ENCODE results near the gene SMAD2.
"Not testable (repeated sequence)": the region's sequence is repeated elsewhere in the genome, so short reads cannot be mapped to it uniquely, and the experiment has no call there.

SMAD2 gene

GRCh38 chr18:47794725-47795433, 135.6 kb downstream of the SMAD2 start:
- no peak for TF ChIP-seq ZNF274 (IDR thresholded peaks at IDR 0.05; ENCODE audit: low read depth, low read length)
- H3K4me3 ChIP-seq (ENCODE audit: low read length), result no peak overlapping the region

- no peak overlapping the region for H3K4me3 ChIP-seq (ENCODE audit: low read length)
- TF ChIP-seq ZNF274 (IDR thresholded peaks at IDR 0.05; ENCODE audit: low read depth, low read length), result no peak
Observed at GRCh38 chr18:47793609-47794008, 136.8 kb downstream of the SMAD2 start.

GRCh38 chr18:47791461-47791985, 138.9 kb downstream of the SMAD2 start:
- no peak for TF ChIP-seq ZNF274 (IDR thresholded peaks at IDR 0.05; ENCODE audit: low read depth, low read length)
- H3K4me3 ChIP-seq (ENCODE audit: low read length), result no peak overlapping the region

- H3K4me3 ChIP-seq (ENCODE audit: low read length), result no peak overlapping the region
- TF ChIP-seq ZNF274 (IDR thresholded peaks at IDR 0.05; ENCODE audit: low read depth, low read length), result no peak
Observed at GRCh38 chr18:47790036-47790435, 140.4 kb downstream of the SMAD2 start.

- H3K4me3 ChIP-seq (ENCODE audit: low read length), result no peak overlapping the region
- no peak for TF ChIP-seq ZNF274 (IDR thresholded peaks at IDR 0.05; ENCODE audit: low read depth, low read length)
Observed at GRCh38 chr18:47788621-47789020, 141.8 kb downstream of the SMAD2 start.

GRCh38 chr18:47781561-47781960, 148.9 kb downstream of the SMAD2 start:
- TF ChIP-seq ZNF274 (IDR thresholded peaks at IDR 0.05; ENCODE audit: low read depth, low read length), result no peak
- H3K4me3 ChIP-seq (ENCODE audit: low read length), result no peak overlapping the region

GRCh38 chr18:47780011-47780725, 150.3 kb downstream of the SMAD2 start:
- no peak for TF ChIP-seq ZNF274 (IDR thresholded peaks at IDR 0.05; ENCODE audit: low read depth, low read length)
- no peak overlapping the region for H3K4me3 ChIP-seq (ENCODE audit: low read length)

- TF ChIP-seq ZNF274 (IDR thresholded peaks at IDR 0.05; ENCODE audit: low read depth, low read length), result no peak
- no peak overlapping the region for H3K4me3 ChIP-seq (ENCODE audit: low read length)
Observed at GRCh38 chr18:47779381-47779780, 151.1 kb downstream of the SMAD2 start.

- no peak for TF ChIP-seq ZNF274 (IDR thresholded peaks at IDR 0.05; ENCODE audit: low read depth, low read length)
- H3K4me3 ChIP-seq (ENCODE audit: low read length), result no peak overlapping the region
Observed at GRCh38 chr18:47777626-47778025, 152.8 kb downstream of the SMAD2 start.

- H3K4me3 ChIP-seq (ENCODE audit: low read length), result no peak overlapping the region
- no peak for TF ChIP-seq ZNF274 (IDR thresholded peaks at IDR 0.05; ENCODE audit: low read depth, low read length)
Observed at GRCh38 chr18:47775961-47776360, 154.5 kb downstream of the SMAD2 start.

- TF ChIP-seq ZNF274 (IDR thresholded peaks at IDR 0.05; ENCODE audit: low read depth, low read length), result no peak
- H3K4me3 ChIP-seq (ENCODE audit: low read length), result no peak overlapping the region
Observed at GRCh38 chr18:47773931-47774330, 156.5 kb downstream of the SMAD2 start.

GRCh38 chr18:47772374-47773248, 157.8 kb downstream of the SMAD2 start:
- H3K4me3 ChIP-seq (ENCODE audit: low read length), result no peak overlapping the region

GRCh38 chr18:47771922-47772321, 158.5 kb downstream of the SMAD2 start:
- H3K4me3 ChIP-seq (ENCODE audit: low read length), result no peak overlapping the region
- no peak for TF ChIP-seq ZNF274 (IDR thresholded peaks at IDR 0.05; ENCODE audit: low read depth, low read length)

More at GRCh38 chr18:47772374-47773248, 157.8 kb downstream of the SMAD2 start:
- no peak for TF ChIP-seq ZNF274 (IDR thresholded peaks at IDR 0.05; ENCODE audit: low read depth, low read length)

GRCh38 chr18:47767699-47768098, 162.8 kb downstream of the SMAD2 start:
- no peak for TF ChIP-seq ZNF274 (IDR thresholded peaks at IDR 0.05; ENCODE audit: low read depth, low read length)
- no peak overlapping the region for H3K4me3 ChIP-seq (ENCODE audit: low read length)

- not testable (repeated sequence) for H3K4me3 ChIP-seq (ENCODE audit: low read length)
Observed at GRCh38 chr18:47767198-47767597, 163.3 kb downstream of the SMAD2 start.
